Loucy (cell line): ENCODE results near the gene PLPPR4.

ENCODE experiments used
- H2AFZ ChIP-seq: fragments of 200-600 bp; sonication (generic); 2 replicates; pipeline ENCODE4 v1.6.0; 2016; ENCODE audit warnings: antibody characterized with exemption, mild to moderate bottlenecking, low read length, moderate library complexity
- H3F3A ChIP-seq: fragments of 200-600 bp; 2 replicates; pipeline ENCODE4 v1.6.0; 2016; ENCODE audit warnings: antibody characterized with exemption, low read depth, mild to moderate bottlenecking
- H3K27me3 ChIP-seq: fragments of 200-600 bp; sonication (generic); 2 replicates; pipeline ENCODE4 v1.6.1; 2014; ENCODE audit warnings: low read length, mild to moderate bottlenecking; ENCODE audit not compliant: insufficient read depth, poor library complexity, severe bottlenecking
- H3K36me3 ChIP-seq: fragments of 200-600 bp; sonication (generic); 2 replicates; pipeline ENCODE4 v1.6.1; 2016; ENCODE audit warnings: low read length; ENCODE audit not compliant: insufficient read depth
- H3K4me1 ChIP-seq: fragments of 200-600 bp; sonication (generic); 2 replicates; pipeline ENCODE4 v1.5.1; 2014; ENCODE audit warnings: low read length, mild to moderate bottlenecking; ENCODE audit not compliant: insufficient read depth, poor library complexity, severe bottlenecking
- H3K4me2 ChIP-seq: fragments of 200-600 bp; sonication (generic); 2 replicates; pipeline ENCODE4 v1.6.0; 2014; ENCODE audit warnings: antibody characterized with exemption, low read length, low read depth, mild to moderate bottlenecking; ENCODE audit not compliant: poor library complexity, severe bottlenecking
- H3K4me3 ChIP-seq: fragments of 200-600 bp; sonication (generic); 2 replicates; pipeline ENCODE4 v1.5.1; 2014; ENCODE audit warnings: low read length, mild to moderate bottlenecking, mixed read lengths; ENCODE audit not compliant: poor library complexity, severe bottlenecking
- H3K79me2 ChIP-seq: fragments of 200-600 bp; sonication (generic); 2 replicates; pipeline ENCODE4 v1.6.1; 2014; ENCODE audit warnings: low read length; ENCODE audit not compliant: insufficient read depth
- H3K9ac ChIP-seq: fragments of 200-600 bp; sonication (generic); 2 replicates; pipeline ENCODE4 v1.6.0; 2014; ENCODE audit warnings: mild to moderate bottlenecking, low read depth, low read length, moderate library complexity; ENCODE audit not compliant: poor library complexity, severe bottlenecking
- H3K9me2 ChIP-seq: fragments of 200-600 bp; sonication (generic); replicated peaks from 2 replicates; pipeline ENCODE4 v1.6.1; 2016; ENCODE audit warnings: low read depth, low read length, mixed read lengths
- H3K9me3 ChIP-seq: fragments of 200-600 bp; sonication (generic); 2 replicates; pipeline ENCODE4 v1.6.1; 2014; ENCODE audit warnings: mild to moderate bottlenecking, antibody characterized with exemption, low read length, low read depth; ENCODE audit not compliant: insufficient read depth
- H4K20me1 ChIP-seq: fragments of 200-600 bp; sonication (generic); 2 replicates; pipeline ENCODE4 v1.6.0; 2014; ENCODE audit warnings: antibody characterized with exemption, low read length, mild to moderate bottlenecking; ENCODE audit not compliant: insufficient read depth, poor library complexity, severe bottlenecking
- EZH2phosphoT487 ChIP-seq: fragments of 200-600 bp; IDR thresholded peaks from 2 replicates; pipeline ENCODE4 v1.6.1; 2018; ENCODE audit warnings: antibody characterized with exemption, mild to moderate bottlenecking, moderate library complexity, borderline replicate concordance
- TF ChIP-seq, protein P1 (sequence below): fragments of 200-600 bp; sonication (generic); conservative IDR thresholded peaks from 2 replicates; pipeline ENCODE4 v1.5.1; 2014; ENCODE audit warnings: mild to moderate bottlenecking, antibody characterized with exemption, low read length

The PLPPR4 gene

DNA sequence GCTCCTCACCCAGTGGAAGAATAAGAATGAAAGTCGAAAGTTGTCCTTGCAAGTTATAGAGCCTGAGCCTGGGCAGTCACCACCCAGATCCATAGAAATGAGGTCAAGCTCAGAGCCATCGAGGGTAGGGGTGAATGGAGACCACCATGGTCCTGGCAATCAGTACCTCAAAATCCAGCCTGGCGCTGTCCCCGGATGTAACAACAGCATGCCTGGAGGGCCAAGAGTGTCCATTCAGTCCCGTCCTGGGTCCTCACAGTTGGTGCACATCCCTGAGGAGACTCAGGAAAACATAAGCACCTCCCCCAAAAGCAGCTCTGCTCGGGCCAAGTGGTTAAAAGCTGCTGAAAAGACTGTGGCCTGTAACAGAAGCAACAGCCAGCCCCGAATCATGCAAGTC is 41.8 kb downstream of the PLPPR4 start:
- H3K36me3 ChIP-seq, result no peaks in the 10 kb centered on the region
- no peaks in the 10 kb centered on the region for H3K9me2 ChIP-seq
- H3K4me2 ChIP-seq, result no peak overlapping the region
- H3F3A ChIP-seq, result no peaks in the 10 kb centered on the region
- no peak overlapping the region for H2AFZ ChIP-seq
- H3K9me3 ChIP-seq, result no peaks in the 10 kb centered on the region
- H3K27me3 ChIP-seq, result no peaks in the 10 kb centered on the region
- H3K9ac ChIP-seq, result no peak overlapping the region
- TF ChIP-seq, protein P1, sequence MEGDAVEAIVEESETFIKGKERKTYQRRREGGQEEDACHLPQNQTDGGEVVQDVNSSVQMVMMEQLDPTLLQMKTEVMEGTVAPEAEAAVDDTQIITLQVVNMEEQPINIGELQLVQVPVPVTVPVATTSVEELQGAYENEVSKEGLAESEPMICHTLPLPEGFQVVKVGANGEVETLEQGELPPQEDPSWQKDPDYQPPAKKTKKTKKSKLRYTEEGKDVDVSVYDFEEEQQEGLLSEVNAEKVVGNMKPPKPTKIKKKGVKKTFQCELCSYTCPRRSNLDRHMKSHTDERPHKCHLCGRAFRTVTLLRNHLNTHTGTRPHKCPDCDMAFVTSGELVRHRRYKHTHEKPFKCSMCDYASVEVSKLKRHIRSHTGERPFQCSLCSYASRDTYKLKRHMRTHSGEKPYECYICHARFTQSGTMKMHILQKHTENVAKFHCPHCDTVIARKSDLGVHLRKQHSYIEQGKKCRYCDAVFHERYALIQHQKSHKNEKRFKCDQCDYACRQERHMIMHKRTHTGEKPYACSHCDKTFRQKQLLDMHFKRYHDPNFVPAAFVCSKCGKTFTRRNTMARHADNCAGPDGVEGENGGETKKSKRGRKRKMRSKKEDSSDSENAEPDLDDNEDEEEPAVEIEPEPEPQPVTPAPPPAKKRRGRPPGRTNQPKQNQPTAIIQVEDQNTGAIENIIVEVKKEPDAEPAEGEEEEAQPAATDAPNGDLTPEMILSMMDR, result no peak
- no peaks in the 10 kb centered on the region for H4K20me1 ChIP-seq
- no peaks in the 10 kb centered on the region for H3K4me1 ChIP-seq
- H3K4me3 ChIP-seq, result no peak overlapping the region
- no peaks in the 10 kb centered on the region for H3K79me2 ChIP-seq

DNA sequence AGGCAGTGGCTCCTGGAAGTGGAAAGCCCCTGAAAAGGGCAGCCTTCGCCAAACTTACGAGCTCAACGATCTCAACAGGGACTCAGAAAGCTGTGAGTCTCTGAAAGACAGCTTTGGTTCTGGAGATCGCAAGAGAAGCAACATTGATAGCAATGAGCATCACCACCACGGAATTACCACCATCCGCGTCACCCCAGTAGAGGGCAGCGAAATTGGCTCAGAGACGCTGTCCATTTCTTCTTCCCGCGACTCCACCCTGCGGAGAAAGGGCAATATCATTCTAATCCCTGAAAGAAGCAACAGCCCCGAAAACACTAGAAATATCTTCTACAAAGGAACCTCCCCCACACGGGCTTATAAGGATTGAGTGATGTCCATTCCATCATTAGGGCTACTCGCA is 42.4 kb downstream of the PLPPR4 start:
- no peak for TF ChIP-seq EZH2phosphoT487
- TF ChIP-seq, protein P1, result no peak
- Histone ChIP-seq H2AFZ (no peak overlapping the region), H3K27me3 (no peaks in the 10 kb centered on the region), H3K4me2 (no peak overlapping the region), H3F3A (no peaks in the 10 kb centered on the region), H3K9me3 (no peaks in the 10 kb centered on the region), H3K36me3 (no peaks in the 10 kb centered on the region), H3K9me2 (no peaks in the 10 kb centered on the region), H3K4me1 (no peaks in the 10 kb centered on the region), H4K20me1 (no peaks in the 10 kb centered on the region), H3K4me3 (no peak overlapping the region), H3K79me2 (no peaks in the 10 kb centered on the region), H3K9ac (no peak overlapping the region)

DNA sequence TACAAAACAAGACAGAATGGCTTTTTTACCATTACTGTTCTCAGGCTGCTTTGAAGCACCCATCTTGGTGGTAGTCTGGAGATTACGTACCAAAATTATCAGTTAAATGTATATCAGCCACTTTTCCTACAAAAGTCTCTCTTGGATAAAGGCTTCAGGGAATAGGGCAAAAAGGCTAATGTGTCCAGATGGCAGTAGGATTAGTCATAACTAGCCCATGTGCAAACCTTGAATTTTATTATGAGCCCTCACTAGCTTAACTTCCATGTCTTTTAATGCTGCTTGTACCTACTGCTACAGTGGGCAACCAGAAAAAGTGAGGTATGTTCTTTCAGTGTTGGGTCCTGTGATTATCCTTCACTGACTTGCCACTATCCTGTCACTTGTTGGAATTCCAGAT is 51.0 kb downstream of the PLPPR4 start:
- TF ChIP-seq, protein P1, result no peak
- TF ChIP-seq EZH2phosphoT487, result no peak
- Histone ChIP-seq H2AFZ (no peak overlapping the region), H4K20me1 (no peaks in the 10 kb centered on the region), H3K79me2 (no peaks in the 10 kb centered on the region), H3K4me1 (no peaks in the 10 kb centered on the region), H3K4me3 (no peak overlapping the region), H3K9me3 (no peaks in the 10 kb centered on the region), H3K9ac (no peak overlapping the region), H3K9me2 (no peaks in the 10 kb centered on the region), H3K27me3 (no peaks in the 10 kb centered on the region), H3K4me2 (no peak overlapping the region), H3K36me3 (no peaks in the 10 kb centered on the region), H3F3A (no peaks in the 10 kb centered on the region)
